ENCODE results near the gene C1QB. TPM values are rescaled to one million over a fixed set of nuclear protein-coding genes. Genes with fewer than 3 reads are reported as not detected.

Gene C1QB
- total and polyA plus RNA-seq, 9 of the 15 experiments (the other 6 are each of a cell fraction or from before 2014, with no cell fraction given), result 0.55 TPM; not detected in 8

DNA sequence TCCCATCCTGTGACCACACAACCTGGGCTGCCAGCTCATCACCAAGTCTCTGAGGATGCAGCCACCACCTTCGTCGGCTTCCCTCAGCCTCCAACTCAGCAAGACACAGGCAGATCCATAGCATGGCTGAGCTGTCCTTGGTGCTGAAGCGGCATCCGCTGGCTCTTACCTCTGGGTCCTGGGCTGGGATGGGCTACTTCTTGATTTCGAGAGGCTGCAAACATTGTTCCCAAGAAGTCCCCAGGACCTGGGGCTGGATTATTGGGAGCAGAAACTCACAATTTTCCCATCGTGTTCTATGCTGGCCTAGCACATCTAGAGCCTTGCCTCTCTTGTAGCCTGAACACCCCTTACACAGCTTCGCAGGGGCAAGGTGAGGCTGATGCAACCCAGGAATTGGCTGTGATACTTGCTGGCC, 41.5 kb upstream of the C1QB start (continued):
- TF ChIP-seq TFAM (CRISPR knock-in tag; conservative IDR thresholded peaks at IDR 0.05) (no peak), BACH1 (tag; IDR thresholded peaks at IDR 0.05) (0 out of 2 replicates have a peak, but pooled peaks have one; percentile 38), LEF1 (IDR thresholded peaks at IDR 0.05) (no peak), CSDE1 (IDR thresholded peaks at IDR 0.05) (no peak), ETV5 (CRISPR knock-in tag; IDR thresholded peaks at IDR 0.05; ENCODE audit: low read depth) (peak; percentile 41; the same call in 1 of the 2 replicates), SRF (CRISPR knock-in tag; IDR thresholded peaks at IDR 0.05) (no peak), ZNF146 (CRISPR knock-in tag; IDR thresholded peaks at IDR 0.05; ENCODE audit: unreplicated experiment) (no peak), ZNF311 (CRISPR knock-in tag; IDR thresholded peaks at IDR 0.05) (peak; percentile 58; the same call in 1 of the 2 replicates), CTBP1 (IDR thresholded peaks at IDR 0.05; ENCODE audit: borderline replicate concordance) (peak; percentile 52; the same call in 1 of the 2 replicates), MEF2D (tag; conservative IDR thresholded peaks at IDR 0.05; ENCODE audit: low read depth) (no peak), ZNF384 (IDR thresholded peaks at IDR 0.05; ENCODE audit: low read depth, low read length) (no peak), ZC3H11A (IDR thresholded peaks at IDR 0.05; ENCODE audit: low read depth, low read length) (no peak), JUN (IDR thresholded peaks at IDR 0.05; ENCODE audit: borderline replicate concordance, low read depth, low read length) (no peak), JUN (CRISPR knock-in tag; IDR thresholded peaks at IDR 0.05; ENCODE audit: borderline replicate concordance) (no peak), RUNX1 (IDR thresholded peaks at IDR 0.05; ENCODE audit: low read depth) (no peak), BRD4 (IDR thresholded peaks at IDR 0.05) (no peak), SMARCA4 (IDR thresholded peaks at IDR 0.05) (no peak), ZNF668 (CRISPR knock-in tag; IDR thresholded peaks at IDR 0.05) (no peak), NR1H2 (CRISPR knock-in tag; IDR thresholded peaks at IDR 0.05) (no peak), ZNF24 (IDR thresholded peaks at IDR 0.05) (no peak), KAT8 (IDR thresholded peaks at IDR 0.05; ENCODE audit: low read depth) (no peak)
- TF ChIP-seq, protein P1, sequence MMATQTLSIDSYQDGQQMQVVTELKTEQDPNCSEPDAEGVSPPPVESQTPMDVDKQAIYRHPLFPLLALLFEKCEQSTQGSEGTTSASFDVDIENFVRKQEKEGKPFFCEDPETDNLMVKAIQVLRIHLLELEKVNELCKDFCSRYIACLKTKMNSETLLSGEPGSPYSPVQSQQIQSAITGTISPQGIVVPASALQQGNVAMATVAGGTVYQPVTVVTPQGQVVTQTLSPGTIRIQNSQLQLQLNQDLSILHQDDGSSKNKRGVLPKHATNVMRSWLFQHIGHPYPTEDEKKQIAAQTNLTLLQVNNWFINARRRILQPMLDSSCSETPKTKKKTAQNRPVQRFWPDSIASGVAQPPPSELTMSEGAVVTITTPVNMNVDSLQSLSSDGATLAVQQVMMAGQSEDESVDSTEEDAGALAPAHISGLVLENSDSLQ (IDR thresholded peaks at IDR 0.05), result no peak
- TF ChIP-seq, protein P2, sequence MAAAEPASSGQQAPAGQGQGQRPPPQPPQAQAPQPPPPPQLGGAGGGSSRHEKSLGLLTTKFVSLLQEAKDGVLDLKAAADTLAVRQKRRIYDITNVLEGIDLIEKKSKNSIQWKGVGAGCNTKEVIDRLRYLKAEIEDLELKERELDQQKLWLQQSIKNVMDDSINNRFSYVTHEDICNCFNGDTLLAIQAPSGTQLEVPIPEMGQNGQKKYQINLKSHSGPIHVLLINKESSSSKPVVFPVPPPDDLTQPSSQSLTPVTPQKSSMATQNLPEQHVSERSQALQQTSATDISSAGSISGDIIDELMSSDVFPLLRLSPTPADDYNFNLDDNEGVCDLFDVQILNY (CRISPR knock-in tag; IDR thresholded peaks at IDR 0.05), result peak; percentile 90
- TF ChIP-seq, protein P3, sequence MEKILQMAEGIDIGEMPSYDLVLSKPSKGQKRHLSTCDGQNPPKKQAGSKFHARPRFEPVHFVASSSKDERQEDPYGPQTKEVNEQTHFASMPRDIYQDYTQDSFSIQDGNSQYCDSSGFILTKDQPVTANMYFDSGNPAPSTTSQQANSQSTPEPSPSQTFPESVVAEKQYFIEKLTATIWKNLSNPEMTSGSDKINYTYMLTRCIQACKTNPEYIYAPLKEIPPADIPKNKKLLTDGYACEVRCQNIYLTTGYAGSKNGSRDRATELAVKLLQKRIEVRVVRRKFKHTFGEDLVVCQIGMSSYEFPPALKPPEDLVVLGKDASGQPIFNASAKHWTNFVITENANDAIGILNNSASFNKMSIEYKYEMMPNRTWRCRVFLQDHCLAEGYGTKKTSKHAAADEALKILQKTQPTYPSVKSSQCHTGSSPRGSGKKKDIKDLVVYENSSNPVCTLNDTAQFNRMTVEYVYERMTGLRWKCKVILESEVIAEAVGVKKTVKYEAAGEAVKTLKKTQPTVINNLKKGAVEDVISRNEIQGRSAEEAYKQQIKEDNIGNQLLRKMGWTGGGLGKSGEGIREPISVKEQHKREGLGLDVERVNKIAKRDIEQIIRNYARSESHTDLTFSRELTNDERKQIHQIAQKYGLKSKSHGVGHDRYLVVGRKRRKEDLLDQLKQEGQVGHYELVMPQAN (IDR thresholded peaks at IDR 0.05; ENCODE audit: borderline replicate concordance), result no peak
- TF ChIP-seq, protein P4, sequence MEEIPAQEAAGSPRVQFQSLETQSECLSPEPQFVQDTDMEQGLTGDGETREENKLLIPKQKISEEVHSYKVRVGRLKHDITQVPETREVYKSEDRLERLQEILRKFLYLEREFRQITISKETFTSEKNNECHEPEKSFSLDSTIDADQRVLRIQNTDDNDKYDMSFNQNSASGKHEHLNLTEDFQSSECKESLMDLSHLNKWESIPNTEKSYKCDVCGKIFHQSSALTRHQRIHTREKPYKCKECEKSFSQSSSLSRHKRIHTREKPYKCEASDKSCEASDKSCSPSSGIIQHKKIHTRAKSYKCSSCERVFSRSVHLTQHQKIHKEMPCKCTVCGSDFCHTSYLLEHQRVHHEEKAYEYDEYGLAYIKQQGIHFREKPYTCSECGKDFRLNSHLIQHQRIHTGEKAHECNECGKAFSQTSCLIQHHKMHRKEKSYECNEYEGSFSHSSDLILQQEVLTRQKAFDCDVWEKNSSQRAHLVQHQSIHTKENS (CRISPR knock-in tag; IDR thresholded peaks at IDR 0.05), result no peak

Measured in K562 (cell line).